Measurements from ENCODE around the gene UBE2J2. TPM values are rescaled to one million over a fixed set of nuclear protein-coding genes. Genes with fewer than 3 reads are reported as not detected.

The UBE2J2 gene
- total and polyA plus RNA-seq, 2 of the 8 experiments (the other 6 are each of a cell fraction or from before 2014, with no cell fraction given), result 33.6 to 67.9 TPM

DNA sequence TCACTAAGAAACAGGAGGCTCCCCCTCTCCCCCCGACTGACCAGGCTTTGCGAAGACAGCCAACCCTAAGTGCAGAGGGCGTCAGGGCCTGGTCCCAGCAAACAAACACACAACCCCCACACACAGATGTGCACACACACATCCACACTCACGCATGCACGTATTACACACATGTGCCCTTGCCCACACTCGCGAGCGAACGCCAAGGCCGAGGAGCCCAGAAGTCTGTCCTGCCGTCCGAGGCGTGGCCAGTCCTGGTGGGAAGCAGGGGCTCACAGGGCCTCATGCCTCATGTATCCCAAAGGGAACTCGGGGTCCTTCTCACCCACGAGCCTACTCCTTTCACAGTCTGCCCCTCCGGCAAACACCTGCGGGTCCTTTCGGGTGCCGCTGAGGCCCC, 43.9 kb downstream of the UBE2J2 start (continued):
- no peak for TF ChIP-seq YY1 (IDR thresholded peaks at IDR 0.05; ENCODE audit: low read depth, low read length)

Measured in H1 (cell line).